HG03196 (cell line): ENCODE measurements around the gene ATP9B.

Experiments used
- ATAC-seq: cut with Tn5 transposase; IDR thresholded peaks from one replicate; pipeline ENCODE4 v1.9.1; 2021; ENCODE audit not compliant: unreplicated experiment

ATP9B gene

DNA sequence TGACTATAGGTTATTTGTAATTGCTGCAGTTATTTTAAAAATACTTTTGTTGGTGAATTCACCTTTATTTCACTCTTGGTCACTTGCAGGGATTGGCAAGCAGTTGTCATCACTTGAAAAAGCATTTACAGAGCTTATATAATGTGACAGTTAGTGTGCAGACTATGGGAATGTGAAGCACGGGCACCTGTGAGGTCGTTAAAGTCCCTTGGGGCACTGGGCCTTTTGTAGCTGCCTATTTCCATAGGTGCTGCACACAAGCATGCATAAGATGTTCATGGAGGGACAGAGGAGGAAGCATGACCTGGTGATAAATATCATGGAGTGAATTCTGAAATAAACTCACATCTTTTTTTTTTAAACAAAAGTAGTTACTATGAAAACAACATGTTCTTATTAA lies 124.6 kb downstream of the ATP9B start:
- no peak for ATAC-seq

DNA sequence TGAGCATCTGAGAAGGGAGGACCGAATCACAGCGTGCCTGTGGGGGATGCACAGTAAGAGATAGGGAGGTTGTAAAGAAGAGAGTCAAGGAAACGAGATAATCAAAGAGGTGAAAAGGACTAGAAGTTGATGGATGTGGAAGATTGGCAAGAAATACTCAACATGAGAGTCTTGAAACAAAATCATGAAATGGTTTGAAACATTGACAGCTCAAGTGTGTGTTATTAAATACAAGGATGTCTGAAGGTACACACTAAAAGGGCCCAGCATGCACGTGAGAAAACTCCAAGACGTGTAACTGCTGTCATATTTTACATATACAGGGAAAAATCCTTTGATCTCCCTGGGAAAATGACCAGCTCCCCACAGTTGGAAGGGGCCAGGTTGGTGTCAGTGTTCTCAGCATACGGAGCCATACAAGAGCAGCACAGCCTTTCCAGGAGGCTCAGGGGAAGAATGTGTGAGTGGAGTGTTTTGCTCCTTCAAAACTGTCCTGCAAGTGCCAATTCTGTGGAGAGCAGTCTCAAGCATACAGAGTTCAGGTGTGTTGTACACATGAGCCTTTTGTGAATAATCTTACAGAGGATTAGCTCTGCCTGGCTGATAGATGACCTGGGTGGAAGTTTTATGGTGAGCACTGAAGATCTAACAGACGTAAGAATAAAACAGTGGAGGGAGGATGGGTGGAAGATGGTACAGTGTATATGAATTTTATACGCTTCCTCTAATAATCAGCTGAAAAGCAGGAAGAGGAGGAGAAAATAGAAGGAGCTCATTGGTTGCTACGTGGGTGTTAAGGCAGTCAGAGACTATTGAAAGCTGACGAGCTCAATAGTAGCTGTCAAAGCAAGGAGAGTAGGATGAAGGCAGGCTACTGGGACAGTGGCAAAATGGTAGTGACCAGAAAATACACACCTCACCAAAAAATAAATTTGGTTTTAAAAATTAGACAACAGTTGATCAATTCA lies 126.8 kb downstream of the ATP9B start:
- ATAC-seq, result no peak

DNA sequence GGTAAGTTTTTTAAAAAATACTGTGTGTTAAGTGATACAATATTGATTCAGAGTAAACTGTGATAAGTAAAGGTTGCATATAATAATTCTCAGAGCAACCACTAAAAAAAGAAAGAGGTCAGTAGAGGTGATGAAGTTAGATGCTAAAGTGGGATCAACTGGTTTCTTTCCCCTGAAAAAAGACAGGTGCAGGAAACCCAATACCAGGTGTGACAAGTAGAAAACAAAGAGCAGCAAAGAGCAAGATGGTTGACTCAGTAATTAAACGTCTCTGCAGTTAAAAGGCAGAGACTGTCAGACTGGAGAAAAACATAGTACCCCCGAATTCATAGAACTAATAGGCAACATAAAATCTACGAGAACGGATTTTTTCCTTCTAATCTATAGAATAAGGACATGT lies 128.3 kb downstream of the ATP9B start:
- ATAC-seq, result no peak

DNA sequence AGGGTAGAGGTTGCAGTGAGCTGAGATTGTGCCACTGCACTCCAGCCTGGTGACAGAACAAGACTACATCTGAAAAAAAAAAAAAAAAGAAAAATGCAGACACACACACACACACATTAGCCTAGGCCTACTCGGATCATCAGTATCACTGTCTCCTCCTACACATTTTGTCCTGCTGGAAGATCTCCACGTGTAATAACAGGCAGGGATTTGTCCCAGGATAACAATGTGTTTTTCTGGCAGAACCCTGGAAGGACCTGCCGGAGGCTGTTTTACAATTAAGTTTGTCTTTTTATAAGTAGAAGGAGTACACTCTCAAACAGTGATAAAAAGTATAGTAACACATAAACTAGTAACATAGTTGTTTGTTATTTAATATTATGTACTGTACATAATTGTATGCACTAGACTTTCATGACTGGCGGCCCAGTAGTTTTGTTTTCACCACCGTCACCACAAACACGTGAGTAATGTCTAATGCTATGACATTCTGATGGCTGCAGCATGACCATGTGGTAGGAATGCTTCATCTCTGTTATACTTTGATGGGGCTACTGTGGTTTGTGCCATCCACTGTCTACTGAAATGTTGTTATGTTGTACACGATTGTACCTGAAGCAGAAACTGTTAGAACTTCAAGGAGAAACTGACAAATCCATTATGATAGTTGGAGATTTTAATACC lies 130.6 kb downstream of the ATP9B start:
- ATAC-seq, result no peak

DNA sequence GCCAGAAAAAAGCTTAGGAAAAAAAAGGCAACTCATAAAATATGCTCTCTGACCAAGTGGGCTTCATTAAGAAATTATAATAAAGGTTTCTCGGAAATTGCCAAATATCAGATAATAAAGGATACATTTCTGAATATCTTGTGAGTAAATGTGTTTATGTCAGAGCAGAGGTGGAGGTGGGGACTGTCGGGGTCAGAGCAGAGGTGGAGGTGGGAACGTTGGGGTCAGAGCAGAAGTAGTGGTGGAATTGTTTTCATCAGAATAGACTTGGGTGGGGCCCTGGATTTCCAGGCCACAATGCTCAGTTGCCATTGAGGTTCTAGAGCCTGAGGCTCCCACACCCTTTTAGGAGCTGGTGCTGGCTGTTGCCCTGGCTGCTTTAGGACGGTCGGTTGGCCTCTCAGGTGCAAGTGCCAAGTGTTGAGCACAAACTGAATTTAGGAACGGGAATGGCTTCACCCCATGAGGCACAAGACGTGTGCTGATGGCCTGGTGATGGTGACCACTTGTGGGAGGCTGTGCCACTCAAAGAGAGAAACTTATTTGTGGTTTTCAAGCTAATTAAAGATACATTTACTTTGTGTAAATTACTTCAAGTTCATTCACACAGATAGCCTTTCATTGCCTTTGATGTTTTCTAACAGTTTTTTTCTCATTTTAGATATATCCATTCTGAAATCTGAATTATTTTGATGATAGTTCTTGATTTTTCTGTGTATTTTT lies 131.5 kb downstream of the ATP9B start:
- ATAC-seq, result peak; percentile 74

DNA sequence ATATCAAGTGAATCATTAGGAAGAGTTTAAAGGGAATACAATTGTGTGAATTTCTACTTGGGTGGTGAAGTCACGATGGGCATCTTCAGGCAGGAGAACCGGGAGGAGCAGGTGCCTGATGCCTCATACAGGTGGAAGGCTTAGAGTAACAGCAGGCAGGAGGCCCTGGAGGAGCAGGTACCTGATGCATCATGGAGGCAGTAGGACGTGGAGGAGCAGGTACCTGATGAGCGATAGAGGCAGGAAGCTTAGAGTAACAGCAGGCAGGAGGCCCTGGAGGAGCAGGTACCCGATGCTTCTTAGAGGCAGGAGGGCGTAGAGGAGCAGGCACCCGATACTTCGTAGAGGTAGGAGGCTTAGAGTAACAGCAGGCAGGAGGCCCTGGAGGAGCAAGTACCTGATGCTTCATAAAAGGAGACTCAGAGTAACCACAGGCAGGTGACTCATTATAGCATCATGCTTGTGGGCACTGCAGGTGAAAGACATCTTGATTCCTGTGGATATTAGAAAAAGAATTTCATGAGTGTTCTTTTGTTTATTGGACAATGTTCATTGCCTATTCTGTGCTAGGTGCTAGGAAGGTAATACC lies 133.9 kb downstream of the ATP9B start:
- no peak for ATAC-seq

DNA sequence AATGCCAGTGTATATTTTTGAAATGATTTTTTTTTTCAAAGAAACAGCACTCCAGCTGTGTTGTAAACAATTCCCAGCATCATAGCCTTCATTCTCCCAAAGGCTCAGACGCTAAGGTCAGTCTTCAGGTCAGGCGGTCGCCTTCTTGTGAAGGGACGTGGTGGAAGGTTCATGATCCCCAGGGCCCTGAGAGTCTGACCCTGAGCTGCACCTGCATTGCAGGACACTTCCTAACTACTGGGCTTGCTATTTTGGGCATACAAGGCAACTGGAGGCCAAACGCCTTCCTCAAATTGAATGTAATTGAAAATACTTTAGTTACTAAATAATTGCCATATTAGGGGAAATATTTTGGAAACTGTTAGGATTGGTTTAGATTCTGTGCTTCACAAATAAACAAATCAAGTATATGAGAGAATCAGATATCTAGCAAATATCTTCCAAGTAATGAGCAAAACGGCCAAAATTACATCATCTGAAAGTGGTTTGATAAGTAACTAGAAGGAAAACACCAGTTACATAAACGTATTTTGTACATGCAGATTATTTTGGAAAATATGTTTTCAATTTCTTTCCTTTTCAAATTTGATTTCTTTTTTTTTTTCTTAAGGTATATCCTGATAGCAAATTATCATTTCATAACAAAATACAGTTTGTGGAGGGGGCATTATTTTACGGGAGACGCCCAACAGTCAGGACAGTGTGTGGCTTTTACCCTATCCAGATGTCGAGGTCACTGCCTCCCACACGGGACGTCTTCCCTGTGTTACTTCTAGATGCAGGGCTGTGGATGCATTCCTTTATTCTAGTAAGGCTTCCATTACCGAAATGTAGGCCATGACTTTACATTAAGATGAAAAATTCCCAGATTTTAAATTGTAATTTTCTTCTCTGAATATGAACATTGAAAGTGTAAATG lies 136.0 kb downstream of the ATP9B start:
- no peak for ATAC-seq

DNA sequence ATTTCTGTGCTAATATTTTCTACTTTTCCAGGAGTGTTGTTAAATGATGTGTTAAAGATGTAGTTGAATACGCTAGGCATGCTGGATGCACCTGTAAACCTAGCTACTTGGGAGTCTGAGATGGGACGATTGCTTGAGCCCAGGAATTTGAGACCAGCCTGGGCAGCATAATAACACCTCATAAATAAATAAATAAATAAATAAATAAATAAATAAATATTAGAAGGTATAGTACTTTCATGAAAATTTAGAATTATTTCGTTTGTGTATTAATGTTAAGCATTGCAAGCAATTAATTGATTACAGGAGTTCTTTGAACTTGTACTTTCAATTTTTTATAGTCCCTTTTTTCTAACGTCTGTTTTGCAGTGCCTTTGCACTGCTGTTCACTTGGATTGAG lies 137.2 kb downstream of the ATP9B start:
- no peak for ATAC-seq

DNA sequence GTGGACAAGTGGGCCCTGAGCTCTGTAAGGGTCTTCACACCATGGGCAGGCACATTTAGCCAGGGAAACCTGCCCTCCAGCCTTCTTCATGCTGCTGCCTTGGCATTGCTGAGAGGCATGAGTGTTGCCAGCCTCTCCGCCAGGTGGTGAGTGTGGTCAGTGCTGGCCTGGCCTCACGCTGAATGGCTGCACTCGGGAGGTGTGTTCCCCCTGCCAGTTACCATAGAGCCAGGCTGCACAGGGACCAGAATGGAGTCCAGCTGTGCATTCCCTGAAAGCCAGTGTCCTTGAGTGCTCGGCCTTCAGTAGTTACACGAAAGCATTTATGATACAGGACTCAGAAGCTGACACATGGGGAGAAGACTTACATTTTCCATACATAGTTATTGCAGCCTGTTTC lies 139.7 kb downstream of the ATP9B start:
- ATAC-seq, result no peak

DNA sequence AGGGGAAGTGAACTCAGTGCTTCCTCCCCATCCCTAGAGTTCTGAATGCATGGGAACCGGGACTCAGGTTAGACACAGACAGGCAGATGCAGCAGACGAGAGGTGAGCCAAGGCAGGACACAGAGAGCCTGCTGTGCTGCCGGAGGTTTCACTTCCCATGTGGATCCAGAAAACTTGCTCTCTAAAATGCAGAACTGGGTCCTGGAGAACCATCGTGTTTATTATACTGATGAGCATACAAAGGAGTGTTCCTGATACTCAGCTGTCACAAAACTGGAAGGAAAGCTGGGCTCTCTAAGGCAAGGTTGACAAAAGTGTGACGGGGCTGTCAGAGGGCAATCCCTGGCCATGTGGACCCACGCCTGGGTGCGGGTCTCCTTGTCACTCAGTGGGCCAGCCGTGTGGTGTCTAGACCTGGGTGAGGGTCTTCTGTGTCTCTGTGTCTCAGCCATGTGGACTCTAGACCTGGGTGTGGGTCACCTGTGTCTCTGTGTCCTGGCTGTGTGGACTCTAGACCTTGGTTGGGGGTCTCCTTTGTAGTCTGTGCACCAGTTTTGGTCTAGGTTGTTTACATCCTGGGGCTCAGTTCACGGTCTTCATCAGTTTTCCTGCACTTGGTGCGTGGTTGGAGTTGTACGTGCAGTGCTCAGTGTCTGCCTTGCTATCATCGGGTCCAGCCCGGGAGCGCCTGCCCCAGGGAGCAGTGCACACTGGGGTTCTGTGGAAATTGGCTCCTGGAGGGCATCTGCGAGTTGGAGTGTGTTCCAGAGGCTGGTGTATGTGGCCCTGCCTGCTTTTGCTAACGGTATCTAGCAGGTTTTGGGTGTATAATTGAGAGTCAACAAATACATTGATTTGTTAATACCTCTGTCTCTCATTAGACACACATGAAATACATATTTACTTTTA lies 141.1 kb downstream of the ATP9B start:
- no peak for ATAC-seq

DNA sequence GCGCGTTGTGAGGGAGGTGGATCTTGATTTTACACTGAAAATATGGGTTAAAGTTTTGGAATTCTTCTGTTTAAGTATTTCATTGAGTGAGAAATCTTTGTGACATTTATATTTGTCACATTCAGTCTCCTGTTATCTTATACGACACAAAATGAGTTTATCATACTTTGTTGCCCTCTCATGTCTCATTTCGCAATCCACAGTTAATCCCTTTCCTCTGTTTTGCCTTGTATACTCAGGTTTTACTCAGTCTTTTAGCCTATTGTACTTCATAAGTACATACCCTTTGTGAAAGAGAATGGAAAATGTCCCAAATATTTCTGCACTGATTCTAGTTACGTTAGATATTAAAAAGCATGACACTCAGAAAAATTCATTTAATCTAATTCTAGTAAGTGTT lies 142.7 kb downstream of the ATP9B start:
- no peak for ATAC-seq

DNA sequence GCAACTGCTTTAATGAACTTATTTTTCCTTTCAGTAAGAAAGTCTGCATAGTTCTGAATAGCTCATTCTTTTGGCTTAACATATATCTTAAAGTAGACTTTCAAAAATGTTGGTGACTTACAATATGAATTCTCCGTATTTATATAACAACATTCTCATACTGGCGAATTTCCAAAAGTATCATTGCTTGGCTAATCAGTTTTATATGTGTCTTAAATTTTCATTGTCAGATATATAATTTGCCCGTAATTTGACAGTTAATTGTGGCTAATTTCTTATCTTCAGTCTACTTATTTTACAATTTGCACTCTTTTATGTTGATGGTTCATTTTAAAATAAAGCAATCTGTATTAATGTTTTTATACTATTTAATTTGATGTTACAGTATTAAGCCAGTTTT lies 144.9 kb downstream of the ATP9B start:
- no peak for ATAC-seq

DNA sequence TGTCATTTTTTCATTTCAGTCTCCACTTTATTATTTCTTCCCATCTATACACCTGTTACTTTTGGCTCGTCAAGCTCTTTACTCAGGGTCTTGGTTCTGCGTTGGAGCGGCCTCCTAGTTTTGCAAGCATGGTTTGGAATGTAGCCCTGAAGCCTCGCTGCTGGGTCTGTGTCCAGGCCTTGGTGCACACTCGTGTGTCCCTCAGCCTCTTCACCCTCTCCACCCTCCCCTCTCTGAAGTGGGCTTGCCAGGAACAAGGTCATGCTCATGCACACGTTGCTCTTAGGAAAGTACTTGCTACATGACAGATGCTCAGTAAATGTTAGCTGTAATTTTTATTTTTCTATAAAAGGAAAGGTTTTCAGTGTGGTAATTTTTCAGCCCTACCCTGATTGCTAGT lies 147.0 kb downstream of the ATP9B start:
- ATAC-seq, result no peak

DNA sequence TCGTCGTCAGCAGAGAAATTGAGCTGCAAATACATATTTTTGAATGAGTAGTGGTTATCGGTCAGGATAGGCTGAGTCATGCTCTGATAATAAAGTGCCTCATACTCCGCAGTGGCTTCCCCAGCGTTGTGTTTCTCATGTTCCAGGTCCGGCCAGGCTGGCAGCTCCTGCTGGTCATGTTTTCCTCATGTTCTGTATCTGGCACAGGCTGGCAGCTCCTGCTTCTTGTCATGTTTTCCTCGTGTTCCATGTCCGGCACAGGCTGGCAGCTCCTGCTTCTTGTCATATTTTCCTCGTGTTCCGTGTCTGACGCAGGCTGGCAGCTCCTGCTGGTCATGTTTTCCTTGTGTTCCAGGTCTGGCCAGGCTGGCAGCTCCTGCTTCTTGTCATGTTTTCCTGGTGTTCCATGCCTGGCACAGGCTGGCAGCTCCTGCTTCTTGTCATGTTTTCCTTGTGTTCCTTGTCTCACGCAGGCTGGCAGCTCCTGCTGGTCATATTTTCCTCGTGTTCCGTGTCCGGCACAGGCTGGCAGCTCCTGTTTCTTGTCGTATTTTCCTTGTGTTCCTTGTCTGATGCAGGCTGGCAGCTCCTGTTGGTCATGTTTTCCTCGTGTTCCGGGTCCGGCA lies 148.9 kb downstream of the ATP9B start:
- ATAC-seq, result no peak

DNA sequence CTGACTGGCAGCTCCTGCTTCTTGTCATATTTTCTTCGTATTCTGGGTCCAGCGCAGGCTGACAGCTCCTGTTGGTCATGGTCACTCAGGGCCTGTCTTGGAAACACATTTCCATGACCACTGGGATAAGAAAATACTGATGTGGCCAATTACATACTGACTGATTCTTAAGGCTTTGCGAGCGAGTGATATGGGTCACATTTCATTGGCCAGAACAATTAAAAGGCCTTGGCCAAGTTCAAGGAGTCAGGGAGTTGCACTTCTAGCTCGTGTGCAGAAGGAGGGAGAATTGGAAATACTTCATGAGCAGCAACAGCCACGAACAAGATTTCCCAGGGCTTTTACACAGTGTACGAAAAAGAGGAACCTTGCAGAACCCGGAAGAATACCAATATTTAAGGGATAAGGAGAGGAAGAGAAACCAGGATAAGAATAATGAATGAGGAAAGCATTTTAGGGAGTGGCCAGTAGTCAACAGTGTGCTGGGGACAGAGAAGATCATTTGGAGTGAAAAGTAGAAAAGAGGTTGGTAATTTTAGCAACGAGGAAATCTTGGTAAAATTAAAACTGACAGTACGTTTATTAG lies 149.5 kb downstream of the ATP9B start:
- no peak for ATAC-seq

DNA sequence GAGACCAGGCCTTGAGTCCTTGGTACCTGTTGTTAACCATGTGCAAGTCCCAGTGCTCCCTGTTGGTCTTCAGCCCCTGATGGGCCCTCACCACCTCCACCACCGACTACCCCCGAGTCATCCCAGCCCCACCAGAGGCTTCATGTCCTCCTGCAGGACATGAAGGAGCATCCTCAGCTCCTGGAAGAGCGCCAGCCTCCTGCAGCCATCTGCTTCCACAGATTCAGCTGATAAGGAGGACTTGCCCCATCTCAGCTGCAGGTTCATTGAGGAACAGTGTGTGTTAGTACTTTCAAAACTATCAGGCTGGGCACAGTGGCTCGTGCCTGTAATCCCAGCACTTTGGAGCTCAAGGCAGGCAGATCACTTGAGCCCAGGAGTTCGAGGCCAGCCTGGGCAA lies 151.9 kb downstream of the ATP9B start:
- ATAC-seq, result no peak

DNA sequence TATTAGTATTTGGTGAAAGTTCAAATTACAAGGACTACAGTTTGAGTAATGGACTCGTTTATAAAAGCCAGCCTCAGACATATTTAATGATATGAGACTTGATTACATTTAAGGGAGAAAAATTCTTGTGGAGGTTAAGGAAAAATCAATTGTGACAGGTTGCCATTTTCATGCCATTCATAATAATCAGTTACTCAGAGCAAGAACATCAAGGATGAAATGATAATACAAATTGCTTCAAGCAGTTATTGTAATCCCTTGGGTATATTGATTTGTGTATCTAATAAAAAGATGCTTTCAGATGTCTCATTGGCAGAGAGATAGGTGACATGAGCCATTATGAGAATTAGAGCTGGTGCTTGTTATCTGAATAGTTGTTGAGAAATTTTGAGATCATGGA lies 153.6 kb downstream of the ATP9B start:
- ATAC-seq, result no peak

DNA sequence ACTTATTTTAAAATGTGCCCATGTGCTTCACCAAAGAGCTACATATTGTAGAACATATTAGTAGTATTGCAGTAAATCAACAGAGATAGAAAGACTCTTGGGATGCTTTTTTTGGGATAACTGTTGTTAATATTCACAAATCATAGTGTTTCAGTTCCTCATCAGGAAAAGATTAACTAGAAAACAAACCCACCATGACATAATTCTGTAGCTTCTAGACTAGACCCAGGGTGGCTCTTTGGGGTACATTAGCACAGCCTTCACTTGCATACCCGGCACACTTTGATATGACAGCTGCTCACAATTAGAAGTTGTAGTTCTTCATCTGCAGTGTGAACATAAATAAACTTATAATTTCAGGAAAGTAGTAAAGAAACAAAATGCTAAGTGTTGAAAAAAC lies 154.2 kb downstream of the ATP9B start:
- no peak for ATAC-seq
